Caki2 (cell line): ENCODE results near the gene MTFR1L. TPM values are rescaled to one million over a fixed set of nuclear protein-coding genes. Genes with fewer than 3 reads are reported as not detected.

Experiments
- DNase-seq: peaks from one replicate; pipeline ENCODE4 v3.0.0-alpha.2; 2015; ENCODE audit warnings: low read depth
- in situ Hi-C: cut with HindIII; loops from 2 replicates; pipeline ENCODE4 v1.10.0; 2016; ENCODE audit warnings: low sequenced_read_pairs, low pct_unique_long_range_greater_than_20kb, mixed read lengths
- total RNA-seq: library from RNA; depleted of rRNA; stranded (reverse); fragments of >200 nt; shearing (Covaris generic); gene quantifications from 2 replicates; pipeline ENCODE4 v1.2.3, GENCODE V29; 2014; ENCODE audit warnings: low replicate concordance

The MTFR1L gene
- total RNA-seq, 1 experiment from 2014 or later, result 12.3 TPM

GRCh38 chr1:25804244-25804963 lies 15.3 kb upstream of the MTFR1L start:
- in situ Hi-C loops, result no loop called here
- no peak for DNase-seq

GRCh38 chr1:25804964-25805862 lies 14.5 kb upstream of the MTFR1L start:
- DNase-seq, result no peak
- in situ Hi-C loops, result no loop called here

GRCh38 chr1:25805863-25806225 lies 13.9 kb upstream of the MTFR1L start:
- in situ Hi-C loops, result no loop called here
- no peak for DNase-seq

DNA sequence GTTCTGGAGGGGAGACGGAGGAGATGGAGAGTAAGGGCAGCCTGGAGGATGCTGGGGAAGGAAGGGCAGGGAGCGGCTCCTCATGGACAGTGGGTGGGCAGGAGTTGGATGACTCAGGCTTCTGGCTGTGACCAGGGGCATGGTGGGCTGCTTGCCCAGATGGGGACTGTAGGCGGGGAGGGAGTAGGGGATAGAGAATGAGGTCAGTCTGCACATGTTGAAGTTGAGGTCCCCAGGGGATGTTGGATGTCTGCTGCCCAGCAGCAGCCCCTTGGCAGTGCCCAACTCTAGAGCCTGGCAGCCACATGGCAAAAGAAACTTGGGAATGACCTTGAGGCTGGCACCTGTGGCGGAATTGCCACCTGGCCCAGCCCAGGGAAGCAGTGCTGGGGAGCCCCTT lies 13.3 kb upstream of the MTFR1L start:
- no peak for DNase-seq

GRCh38 chr1:25807480-25808390 lies 12.0 kb upstream of the MTFR1L start:
- in situ Hi-C loops, result no loop called here
- no peak for DNase-seq

More for the DNA sequence above, 13.3 kb upstream of the MTFR1L start:
- in situ Hi-C loops, result no loop called here

- no peak for DNase-seq
- in situ Hi-C loops, result no loop called here
Observed at GRCh38 chr1:25808481-25809244, 11.1 kb upstream of the MTFR1L start.

DNA sequence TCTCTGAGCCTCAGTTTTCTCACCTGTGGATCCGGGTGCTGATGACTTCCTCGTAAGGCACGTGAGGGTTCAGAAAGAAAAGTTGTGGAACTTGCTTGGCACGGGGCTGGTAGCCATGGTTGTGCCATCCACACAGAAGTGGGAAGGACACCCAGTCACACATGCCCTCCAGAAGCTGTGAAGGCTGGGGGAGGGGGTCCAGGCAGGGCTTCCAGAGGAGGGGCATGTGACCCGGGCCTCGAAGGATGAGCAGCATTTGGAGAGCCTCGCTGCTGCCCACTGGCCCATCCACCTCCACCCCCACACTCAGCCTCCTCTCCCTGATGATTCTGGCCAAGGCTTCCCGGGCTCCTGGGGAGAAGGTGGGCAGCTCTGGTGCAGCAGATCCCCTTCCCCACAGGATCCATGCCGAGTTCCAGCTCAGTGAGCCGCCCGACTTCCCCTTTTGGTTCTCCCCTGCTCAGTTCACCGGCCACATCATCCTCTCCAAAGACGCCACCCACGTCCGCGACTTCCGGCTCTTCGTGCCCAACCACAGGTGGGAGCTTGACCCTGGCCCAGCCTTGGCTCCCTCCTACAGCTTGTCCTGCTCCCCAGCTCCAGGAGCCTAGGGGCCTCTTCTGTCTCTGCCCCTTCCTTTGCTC lies 10.3 kb upstream of the MTFR1L start:
- in situ Hi-C loops, result no loop called here
- DNase-seq, result no peak

DNA sequence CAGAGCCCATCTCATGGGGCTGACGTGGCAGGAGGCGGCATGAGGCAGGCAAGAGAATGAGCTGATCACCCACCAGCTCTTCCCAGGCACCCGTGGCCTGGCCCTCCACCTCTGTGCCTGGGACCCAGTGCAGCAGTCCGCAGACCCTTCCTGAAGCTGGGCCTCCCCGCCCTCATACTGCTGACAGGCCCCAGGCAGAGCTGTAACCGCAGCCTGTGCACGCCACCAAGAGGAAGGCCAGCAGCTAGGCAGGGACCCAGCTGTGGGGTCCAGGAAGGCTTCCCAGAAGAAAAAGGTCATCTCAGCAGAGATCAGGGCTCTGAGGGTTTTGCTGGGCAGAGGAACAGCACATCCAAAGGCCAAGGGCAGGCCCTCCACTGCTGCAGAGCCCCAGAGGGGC lies 9.8 kb upstream of the MTFR1L start:
- no peak for DNase-seq
- in situ Hi-C loops, result no loop called here

GRCh38 chr1:25810341-25811299 lies 9.1 kb upstream of the MTFR1L start:
- peak; percentile 52 for DNase-seq
- in situ Hi-C loops, result no loop called here

DNA sequence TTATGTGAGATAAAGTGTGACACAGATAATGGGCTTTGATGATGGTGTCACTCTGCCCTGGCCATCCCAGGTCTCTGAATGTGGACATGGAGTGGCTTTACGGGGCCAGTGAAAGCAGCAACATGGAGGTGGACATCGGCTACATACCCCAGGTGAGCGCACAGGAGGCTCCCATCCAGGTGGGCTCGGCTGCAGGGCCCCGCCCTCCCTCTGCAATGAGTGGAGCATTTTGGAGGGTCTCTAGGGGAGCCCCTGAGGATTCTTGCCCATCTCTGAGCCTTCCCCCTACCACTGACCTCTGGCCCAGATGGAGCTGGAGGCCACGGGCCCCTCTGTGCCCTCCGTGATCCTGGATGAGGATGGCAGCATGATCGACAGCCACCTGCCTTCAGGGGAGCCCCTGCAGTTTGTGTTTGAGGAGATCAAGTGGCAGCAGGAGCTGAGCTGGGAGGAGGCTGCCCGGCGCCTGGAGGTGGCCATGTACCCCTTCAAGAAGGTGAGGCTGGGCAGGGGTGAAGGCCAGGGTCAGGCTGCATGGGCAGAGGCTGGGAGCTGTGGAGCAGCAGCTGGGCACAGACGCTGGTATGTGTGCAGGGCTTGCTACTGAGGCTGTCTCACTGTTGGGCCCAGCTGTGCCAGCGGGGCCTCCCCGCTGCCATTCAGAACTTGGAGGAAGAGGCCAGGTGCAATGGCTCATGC lies 8.2 kb upstream of the MTFR1L start:
- DNase-seq, result no peak
- in situ Hi-C loops, result no loop called here

DNA sequence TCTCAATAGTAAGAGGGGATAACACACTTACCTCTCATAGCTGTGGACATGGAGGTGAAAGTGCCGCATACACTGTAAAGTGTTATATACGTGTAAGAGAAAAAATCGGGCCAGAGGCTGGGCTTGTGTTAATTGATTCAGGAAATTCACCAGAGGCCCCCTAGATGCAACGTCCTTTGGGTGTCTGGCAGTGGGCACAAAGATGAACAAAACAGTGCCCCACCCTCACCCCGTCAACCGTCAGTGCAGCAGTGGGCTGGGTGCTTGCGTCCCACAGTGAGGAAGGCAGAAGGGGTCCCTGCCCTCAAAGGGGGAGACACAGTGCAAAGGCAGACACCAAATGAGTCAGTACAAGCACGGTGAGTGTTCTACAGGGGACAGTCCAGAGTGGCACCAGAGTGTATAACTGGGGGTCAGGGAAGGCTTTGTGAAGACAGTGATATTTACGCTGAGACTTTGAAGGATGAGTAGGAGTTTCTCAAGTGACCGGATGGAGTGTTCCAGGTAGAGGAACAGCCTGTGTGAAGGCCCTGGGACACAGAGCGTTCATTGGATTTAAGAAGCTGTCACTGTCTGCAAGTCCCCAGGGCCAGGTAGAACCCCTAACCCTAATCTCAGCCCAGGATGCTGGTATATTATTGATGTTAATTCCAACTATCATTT lies 6.6 kb upstream of the MTFR1L start:
- in situ Hi-C loops, result no loop called here

GRCh38 chr1:25813734-25814471 lies 5.9 kb upstream of the MTFR1L start:
- in situ Hi-C loops, result no loop called here
- no peak for DNase-seq

More for the DNA sequence above, 6.6 kb upstream of the MTFR1L start:
- DNase-seq, result no peak

- no peak for DNase-seq
- in situ Hi-C loops, result no loop called here
Observed at GRCh38 chr1:25814549-25815087, 5.1 kb upstream of the MTFR1L start.

- in situ Hi-C loops, result no loop called here
Observed at GRCh38 chr1:25815208-25816111, 4.3 kb upstream of the MTFR1L start.

More at GRCh38 chr1:25815208-25816111, 4.3 kb upstream of the MTFR1L start:
- DNase-seq, result no peak
